Endothelial cell of umbilical vein (primary cell): ENCODE results near the gene CD34. TPM values are rescaled to one million over a fixed set of nuclear protein-coding genes. Genes with fewer than 3 reads are reported as not detected.

ENCODE experiments used
- BruUV-seq: library from RNA; stranded (reverse); fragments of 400-500 nt; replicated peaks from 2 replicates; lab custom pipeline; 2021; lab: Mats Ljungman, UMichigan
- CTCF ChIA-PET: fragments of 300-600, 350-600 bp; sonication (Branson Sonifier 250); formaldehyde crosslinking; loops from one replicate; lab custom pipeline; 2021; ENCODE audit warnings: antibody characterized with exemption, inconsistent platforms; lab: Charles Lee
- POLR2A ChIA-PET: fragments of 300-600, 350-600 bp; sonication (Branson Sonifier 250); formaldehyde crosslinking; loops from one replicate; lab custom pipeline; 2021; ENCODE audit warnings: antibody characterized with exemption, inconsistent platforms; lab: Charles Lee
- DNase-seq: peaks from one replicate; pipeline ENCODE4 v3.0.0-alpha.2; 2011; ENCODE audit warnings: low read depth, low spot score
- FAIRE-seq: peaks from 2 replicates; lab custom pipeline; 2011; peaks lifted over from hg19 to GRCh38; lab: Jason Lieb, UNC
- H2AFZ ChIP-seq: 2 replicates; pipeline ENCODE4 v1.6.0; 2012; ENCODE audit warnings: low read depth, low read length, control low read depth, inconsistent platforms
- H3K27ac ChIP-seq: 2 replicates; pipeline ENCODE4 v1.5.1; 2011; ENCODE audit warnings: low read depth, mild to moderate bottlenecking, control low read depth, low read length, moderate library complexity; ENCODE audit not compliant: insufficient read depth
- H3K27me3 ChIP-seq, 2 experiments: 2 replicates each; pipeline versions ENCODE4 v1.6.0 to v1.6.1; 2011; ENCODE audit warnings: low read length in 2 of 2, mixed read lengths in 1 of 2; ENCODE audit not compliant: control insufficient read depth in 2 of 2, insufficient read depth in 2 of 2
- H3K36me3 ChIP-seq, 2 experiments: 2 replicates in 1 of 2; 3 replicates in 1 of 2; pipeline ENCODE4 v1.5.1; 2011; ENCODE audit warnings: low read length in 2 of 2, mild to moderate bottlenecking in 1 of 2, moderate library complexity in 1 of 2; ENCODE audit not compliant: control insufficient read depth in 2 of 2, insufficient read depth in 2 of 2; ENCODE audit errors: extremely low read depth in 1 of 2
- H3K4me1 ChIP-seq: 3 replicates; pipeline ENCODE4 v1.5.1; 2011; ENCODE audit warnings: mild to moderate bottlenecking, low read length; ENCODE audit not compliant: control insufficient read depth, insufficient read depth; ENCODE audit errors: extremely low read depth
- H3K4me2 ChIP-seq: 2 replicates; pipeline ENCODE4 v1.6.1; 2011; ENCODE audit warnings: low read length, control low read depth, mixed read lengths; ENCODE audit not compliant: insufficient read depth
- H3K4me3 ChIP-seq, 3 experiments: fragments of 200-600 bp in 1 of 3; sonication (generic), shearing (Covaris generic) in 1 of 3; replicated peaks in 1 of 3; 2 replicates each; pipeline ENCODE4 v1.5.1; 2011 to 2016; ENCODE audit warnings: control low read depth in 3 of 3, low read length in 3 of 3, mild to moderate bottlenecking in 2 of 3, inconsistent platforms in 1 of 3, low read depth in 1 of 3, moderate library complexity in 1 of 3; ENCODE audit not compliant: insufficient read depth in 1 of 3
- H3K79me2 ChIP-seq: 2 replicates; pipeline ENCODE4 v1.6.0; 2012; ENCODE audit warnings: low read length, inconsistent platforms; ENCODE audit not compliant: control insufficient read depth, insufficient read depth
- H3K9ac ChIP-seq: replicated peaks from 2 replicates; pipeline ENCODE3; 2011; ENCODE audit warnings: low read length, control low read depth; ENCODE audit not compliant: insufficient read depth; ENCODE audit errors: extremely low read depth
- H3K9me1 ChIP-seq: replicated peaks from 3 replicates; pipeline ENCODE4 v1.6.0; 2011; ENCODE audit warnings: mild to moderate bottlenecking, low read length; ENCODE audit not compliant: control insufficient read depth, insufficient read depth; ENCODE audit errors: extremely low read depth
- H3K9me3 ChIP-seq: replicated peaks from 2 replicates; pipeline ENCODE4 v1.5.1; 2012; ENCODE audit warnings: low read length, inconsistent platforms; ENCODE audit not compliant: control insufficient read depth, insufficient read depth
- H4K20me1 ChIP-seq: replicated peaks from 2 replicates; pipeline ENCODE3; 2011; ENCODE audit warnings: mild to moderate bottlenecking, low read length; ENCODE audit not compliant: control insufficient read depth, insufficient read depth; ENCODE audit errors: extremely low read depth
- EZH2 ChIP-seq: IDR thresholded peaks from 2 replicates; pipeline ENCODE4 v1.6.1; 2012; ENCODE audit warnings: borderline replicate concordance, low read depth, mild to moderate bottlenecking, moderate library complexity, low read length, inconsistent platforms; ENCODE audit not compliant: severe bottlenecking
- FOS ChIP-seq: IDR thresholded peaks from 2 replicates; pipeline ENCODE4 v1.6.1; 2011; ENCODE audit warnings: mild to moderate bottlenecking, low read length, moderate library complexity, borderline replicate concordance; ENCODE audit not compliant: insufficient read depth
- GATA2 ChIP-seq: IDR thresholded peaks from 2 replicates; pipeline ENCODE4 v1.7.0; 2011; ENCODE audit warnings: low read depth, mild to moderate bottlenecking, moderate library complexity, mixed read lengths, low read length; ENCODE audit not compliant: insufficient read length, insufficient read depth
- JUN ChIP-seq: IDR thresholded peaks from 2 replicates; pipeline ENCODE4 v1.6.1; 2011; ENCODE audit warnings: borderline replicate concordance, low read depth; ENCODE audit not compliant: insufficient read length, insufficient read depth
- MYC ChIP-seq: IDR thresholded peaks from one replicate; pipeline ENCODE4 v1.6.1; 2011; ENCODE audit warnings: mild to moderate bottlenecking, low read depth, low read length
- POLR2A ChIP-seq: IDR thresholded peaks from 2 replicates; pipeline ENCODE4 v1.6.1; 2012; ENCODE audit warnings: low read depth, mild to moderate bottlenecking, control low read depth, low read length
- POLR2AphosphoS5 ChIP-seq: IDR thresholded peaks from 2 replicates; pipeline ENCODE4 v1.6.1; 2012; ENCODE audit warnings: low read depth, mild to moderate bottlenecking, control low read depth, low read length, moderate library complexity; ENCODE audit not compliant: insufficient read depth
- dilution Hi-C: fragments of 300-500 bp; cut with MboI; formaldehyde crosslinking; loops from one replicate; pipeline ENCODE4 v1.15.0; 2019; ENCODE audit warnings: low sequenced_read_pairs; ENCODE audit not compliant: extremely low pct_ligation_motif_present
- intact Hi-C: fragments of 100-400 bp; cut with micrococcal nuclease; formaldehyde crosslinking; loops from one replicate; pipeline ENCODE4 v1.10.0; 2022
- polyA plus RNA-seq, 4 experiments: library from polyadenylated mRNA; depleted of rRNA in 3 of 4; stranded (reverse) in 3 of 4; unstranded in 1 of 4; fragments of >200 nt; gene quantifications; 2 replicates each; pipeline versions ENCODE4 v1.2.1 to v1.2.3, GENCODE V29; 2011 to 2012; ENCODE audit warnings: missing spikeins in 1 of 4
- total RNA-seq: library from RNA; stranded (reverse); gene quantifications from 2 replicates; pipeline ENCODE4 v1.2.3, GENCODE V29; 2021
- TF ChIP-seq, protein P1 (sequence below), 2 donors: IDR thresholded peaks; 1 replicate in 1 of 2; 2 replicates in 1 of 2; pipeline ENCODE4 v1.5.1; 2011; ENCODE audit warnings: low read length in 2 of 2, mild to moderate bottlenecking in 2 of 2, moderate library complexity in 2 of 2, control low read depth in 1 of 2, inconsistent platforms in 1 of 2, low read depth in 1 of 2; ENCODE audit not compliant: insufficient read depth in 1 of 2; ENCODE audit errors: extremely low read depth in 1 of 2
- TF ChIP-seq, protein P2 (sequence below): IDR thresholded peaks from 2 replicates; pipeline ENCODE4 v1.6.1; 2011; ENCODE audit not compliant: insufficient read depth, insufficient read length

The CD34 gene
- total and polyA plus RNA-seq, 2 donors (not counting 3 experiments of a cell fraction or from before 2014, with no cell fraction given): 102 to 174 TPM

DNA sequence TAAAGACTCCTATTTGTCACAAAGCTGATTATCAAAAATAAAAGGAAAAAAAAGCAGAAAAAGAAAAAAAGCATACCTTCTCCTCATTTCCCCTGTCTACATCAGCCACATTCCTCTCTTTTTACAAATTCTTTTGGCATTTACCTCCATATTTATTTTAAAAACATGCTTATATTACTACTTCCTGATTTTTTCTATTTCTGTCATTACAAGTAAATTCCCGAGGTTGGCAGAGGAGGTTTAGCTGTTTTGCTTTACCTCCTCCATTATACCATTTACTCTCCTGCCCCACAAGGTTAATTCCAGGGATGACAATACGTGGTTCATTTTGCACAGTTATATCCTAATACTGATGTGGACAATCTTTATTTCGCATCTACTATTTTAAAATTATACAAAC, 26.3 kb upstream of the CD34 start:
- DNase-seq: peak; percentile 62
- Histone ChIP-seq H3K4me1 (peaks cover 35% of the 10 kb centered on the region), H3K79me2 (no peaks in the 10 kb centered on the region), H3K9ac (peak overlapping the region; percentile 51), H3K36me3 (no peaks in the 10 kb centered on the region), H3K27me3 (no peaks in the 10 kb centered on the region), H3K4me3 (no peak overlapping the region), H2AFZ (no peak overlapping the region), H4K20me1 (no peaks in the 10 kb centered on the region), H3K9me1 (no peaks in the 10 kb centered on the region), H3K27ac (peak overlapping the region; percentile 80), H3K9me3 (no peaks in the 10 kb centered on the region), H3K4me2 (peak overlapping the region; percentile 66)
- no peak for FAIRE-seq
- TF ChIP-seq FOS: no peak
- TF ChIP-seq JUN: peak; percentile 38
- ChIA-PET POLR2A (no interaction called here), CTCF (interaction anchor here (1.3 to 5.0 kb wide), 9 partner anchors 10 to 52 kb away, joined by 3 to 54 read pairs (median 9); no protein-coding TSS in a partner anchor)
- dilution Hi-C loops: no loop called here
- no TSS peak for BruUV-seq
- intact Hi-C loops: loop anchor here (1.0 to 5.0 kb wide), 3 partner anchors 15 to 300 kb away; no protein-coding TSS in a partner anchor

DNA sequence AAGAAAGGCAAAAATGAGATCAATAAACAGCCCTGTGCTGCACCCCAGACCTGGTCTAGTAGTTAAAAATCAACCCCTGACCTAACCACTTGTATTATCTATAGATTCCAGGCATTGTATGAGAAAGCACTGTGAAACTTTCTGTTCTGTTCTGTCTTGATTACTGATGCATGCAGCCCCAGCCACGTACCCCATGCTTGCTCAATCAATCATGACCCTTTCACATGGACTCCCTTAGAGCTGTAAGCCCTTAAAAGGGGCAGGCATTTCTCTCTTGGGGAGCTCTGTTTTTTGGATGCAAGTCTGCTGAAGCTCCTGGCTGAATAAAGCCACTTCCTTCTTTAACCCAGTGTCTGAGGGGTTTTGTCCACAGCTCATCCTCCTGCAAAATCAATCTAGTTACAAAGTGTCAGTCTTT, 24.2 kb upstream of the CD34 start:
- peaks cover 26% of the 10 kb centered on the region for H3K4me1 ChIP-seq
- FAIRE-seq: no peak
- no peaks in the 10 kb centered on the region for H3K9me1 ChIP-seq
- H3K79me2 ChIP-seq: no peaks in the 10 kb centered on the region
- no peaks in the 10 kb centered on the region for H3K9me3 ChIP-seq
- intact Hi-C loops: loop anchor here (5.0 kb wide), 1 partner anchor 302 kb away; no protein-coding TSS in a partner anchor
- H3K9ac ChIP-seq: no peak overlapping the region
- no peak for TF ChIP-seq JUN
- TF ChIP-seq FOS: no peak
- no peak for TF ChIP-seq POLR2A
- TF ChIP-seq MYC: no peak
- TF ChIP-seq, protein P1, sequence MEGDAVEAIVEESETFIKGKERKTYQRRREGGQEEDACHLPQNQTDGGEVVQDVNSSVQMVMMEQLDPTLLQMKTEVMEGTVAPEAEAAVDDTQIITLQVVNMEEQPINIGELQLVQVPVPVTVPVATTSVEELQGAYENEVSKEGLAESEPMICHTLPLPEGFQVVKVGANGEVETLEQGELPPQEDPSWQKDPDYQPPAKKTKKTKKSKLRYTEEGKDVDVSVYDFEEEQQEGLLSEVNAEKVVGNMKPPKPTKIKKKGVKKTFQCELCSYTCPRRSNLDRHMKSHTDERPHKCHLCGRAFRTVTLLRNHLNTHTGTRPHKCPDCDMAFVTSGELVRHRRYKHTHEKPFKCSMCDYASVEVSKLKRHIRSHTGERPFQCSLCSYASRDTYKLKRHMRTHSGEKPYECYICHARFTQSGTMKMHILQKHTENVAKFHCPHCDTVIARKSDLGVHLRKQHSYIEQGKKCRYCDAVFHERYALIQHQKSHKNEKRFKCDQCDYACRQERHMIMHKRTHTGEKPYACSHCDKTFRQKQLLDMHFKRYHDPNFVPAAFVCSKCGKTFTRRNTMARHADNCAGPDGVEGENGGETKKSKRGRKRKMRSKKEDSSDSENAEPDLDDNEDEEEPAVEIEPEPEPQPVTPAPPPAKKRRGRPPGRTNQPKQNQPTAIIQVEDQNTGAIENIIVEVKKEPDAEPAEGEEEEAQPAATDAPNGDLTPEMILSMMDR (IDR thresholded peaks at IDR 0.05; ENCODE audit: extremely low read depth in 1 of 2, insufficient read depth in 1 of 2, low read depth in 1 of 2, low read length in 2 of 2): no peak
- no peak for TF ChIP-seq POLR2AphosphoS5
- TF ChIP-seq GATA2: no peak
- TF ChIP-seq, protein P2, sequence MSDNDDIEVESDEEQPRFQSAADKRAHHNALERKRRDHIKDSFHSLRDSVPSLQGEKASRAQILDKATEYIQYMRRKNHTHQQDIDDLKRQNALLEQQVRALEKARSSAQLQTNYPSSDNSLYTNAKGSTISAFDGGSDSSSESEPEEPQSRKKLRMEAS: no peak
- no peak for TF ChIP-seq EZH2
- no peaks in the 10 kb centered on the region for H3K36me3 ChIP-seq
- no peak overlapping the region for H3K4me2 ChIP-seq
- H3K27me3 ChIP-seq: no peaks in the 10 kb centered on the region
- no peak overlapping the region for H3K4me3 ChIP-seq
- BruUV-seq: no TSS peak
- POLR2A ChIA-PET: no interaction called here
- dilution Hi-C loops: no loop called here
- no peak overlapping the region for H3K27ac ChIP-seq
- no peaks in the 10 kb centered on the region for H4K20me1 ChIP-seq
- no peak overlapping the region for H2AFZ ChIP-seq
- no peak for DNase-seq
- CTCF ChIA-PET: interaction anchor here (0.7 to 5.0 kb wide), 7 partner anchors 10 to 106 kb away, joined by 3 to 54 read pairs (median 5); no protein-coding TSS in a partner anchor
